NCI-H187 treated with DMSO at 0.1 percent for 48 hours (cell line): ENCODE measurements around the gene FOXM1.
"Not testable (repeated sequence)": the region's sequence is repeated elsewhere in the genome, so short reads cannot be mapped to it uniquely, and the experiment has no call there.

Experiments
- DNase-seq: peaks from one replicate; lab custom pipeline; 2025; lab: John Stamatoyannopoulos, UW

Gene FOXM1

GRCh38 chr12:2879853-2880252 lies 2.9 kb upstream of the FOXM1 start:
- no peak for DNase-seq

GRCh38 chr12:2877953-2878732 lies 1.2 kb upstream of the FOXM1 start:
- DNase-seq: peak; percentile 76

DNA sequence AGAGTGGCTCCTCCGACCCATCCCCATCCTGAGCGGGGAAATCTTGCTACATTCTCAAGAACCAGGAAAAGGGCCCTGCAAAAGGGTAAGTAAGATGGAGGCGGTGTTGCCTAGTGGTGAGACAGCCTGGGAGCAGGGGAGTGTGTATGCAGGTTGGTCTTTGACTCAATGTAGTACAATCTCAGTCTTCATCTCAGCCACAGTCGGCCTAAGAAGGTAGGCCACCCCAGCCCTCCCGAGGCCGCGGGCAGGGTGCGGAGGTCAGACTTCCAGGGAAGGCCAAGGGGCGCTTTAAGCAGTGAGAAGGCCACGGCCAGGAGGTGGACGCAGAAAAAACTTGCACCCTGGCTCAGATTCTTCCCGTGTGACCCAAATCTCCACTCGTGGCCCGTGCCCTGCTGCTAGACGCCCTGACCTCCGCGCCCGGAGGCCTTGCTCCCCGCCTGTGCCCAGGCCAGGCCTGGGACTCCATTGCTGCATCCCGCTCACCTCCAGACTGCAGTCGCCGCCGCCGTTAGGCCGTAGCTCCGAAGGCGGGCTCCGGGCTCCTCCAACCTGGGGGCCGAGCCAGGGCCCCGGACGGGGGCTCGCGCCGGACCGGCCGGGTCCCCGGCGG lies 435 bp downstream of the FOXM1 start:
- DNase-seq: no peak

DNA sequence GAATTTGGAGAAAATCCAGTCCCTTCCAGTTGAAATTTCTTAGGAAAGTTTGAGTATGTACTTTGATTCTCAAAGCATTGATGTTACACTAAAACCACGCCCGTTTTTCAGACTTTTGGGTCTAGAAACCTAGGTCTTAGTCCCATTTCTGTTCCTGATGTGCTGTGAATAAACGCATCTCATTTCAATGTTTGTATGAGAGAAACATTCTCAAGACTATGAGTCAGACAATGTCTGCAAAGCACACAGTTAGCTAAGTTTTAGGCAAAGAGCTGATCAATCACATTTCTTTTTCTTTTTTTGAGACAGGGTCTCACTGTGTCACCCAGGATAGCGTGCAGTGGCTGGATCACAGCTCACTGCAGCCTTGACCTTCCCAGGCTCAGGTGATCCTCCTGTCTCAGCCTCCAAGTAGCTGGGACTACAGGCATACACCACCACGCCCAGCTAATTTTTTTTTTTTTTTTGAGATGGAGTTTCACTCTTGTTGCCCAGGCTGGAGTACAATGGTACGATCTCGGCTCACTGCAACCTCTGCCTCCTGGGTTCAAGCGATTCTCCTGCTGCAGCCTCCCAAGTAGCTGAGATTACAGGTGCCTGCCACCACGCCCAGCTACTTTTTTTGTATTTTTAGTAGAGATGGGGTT lies 7.9 kb downstream of the FOXM1 start:
- DNase-seq: not testable (repeated sequence)

DNA sequence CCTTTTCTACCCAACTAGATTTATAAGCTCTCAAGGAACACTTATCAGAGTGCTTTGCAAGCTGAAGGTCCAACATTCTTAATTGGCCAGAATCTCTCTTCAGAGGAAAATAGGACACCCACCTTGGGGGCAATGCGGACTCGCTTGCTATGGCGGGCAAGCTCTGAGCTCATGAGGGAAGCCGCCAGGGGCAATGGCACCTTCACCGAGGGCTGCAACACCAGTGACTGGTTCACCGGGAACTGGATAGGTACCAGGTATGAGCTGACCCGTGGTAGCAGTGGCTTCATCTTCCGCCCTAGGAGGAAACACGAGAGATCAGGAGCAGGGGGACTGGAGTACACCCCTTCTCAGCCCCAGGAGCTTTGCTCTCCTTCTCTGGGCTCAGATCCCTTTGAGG lies 12.8 kb downstream of the FOXM1 start:
- no peak for DNase-seq

DNA sequence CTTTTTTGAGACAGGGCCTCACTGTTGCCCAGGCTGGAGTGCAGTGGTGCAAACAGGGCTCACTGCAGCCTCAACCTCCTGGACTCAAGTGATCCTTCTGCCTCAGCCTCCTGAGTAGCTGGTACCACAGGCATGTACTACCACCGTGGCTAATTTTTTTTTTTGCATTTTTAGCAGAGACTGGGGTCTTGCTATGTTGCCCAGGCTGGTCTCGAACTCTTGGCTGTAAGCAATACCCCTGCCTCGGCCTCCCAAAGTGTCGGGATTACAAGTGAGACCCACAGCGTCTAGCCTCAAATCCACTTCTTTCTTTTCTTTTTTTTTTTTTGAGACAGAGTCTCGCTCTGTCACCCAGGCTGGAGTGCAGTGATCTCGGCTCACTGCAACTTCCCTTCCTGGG lies 13.6 kb downstream of the FOXM1 start:
- not testable (repeated sequence) for DNase-seq

DNA sequence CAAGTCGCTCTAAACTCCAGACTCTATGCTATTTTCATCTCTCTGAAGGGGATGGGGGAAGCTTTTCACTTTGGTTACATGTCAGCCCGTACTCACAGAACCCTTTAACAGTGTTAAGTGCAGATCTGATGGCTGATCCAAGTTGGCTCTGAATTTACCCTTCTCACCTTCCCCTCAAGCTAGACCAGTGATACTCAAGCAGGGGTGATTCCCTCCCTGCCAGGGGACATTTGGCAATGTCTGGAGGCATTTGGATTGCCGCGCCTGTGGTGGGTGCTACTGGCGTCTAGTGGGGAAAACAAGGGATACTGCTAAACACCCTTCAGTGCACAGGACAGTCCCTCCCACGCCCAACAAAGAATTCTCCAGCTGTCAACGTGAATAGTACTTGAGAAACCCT lies 14.1 kb downstream of the FOXM1 start:
- no peak for DNase-seq

- DNase-seq: no peak
Measured at GRCh38 chr12:2860170-2860569, 16.8 kb downstream of the FOXM1 start.

GRCh38 chr12:2858944-2859421 lies 18.0 kb downstream of the FOXM1 start:
- DNase-seq: no peak

DNA sequence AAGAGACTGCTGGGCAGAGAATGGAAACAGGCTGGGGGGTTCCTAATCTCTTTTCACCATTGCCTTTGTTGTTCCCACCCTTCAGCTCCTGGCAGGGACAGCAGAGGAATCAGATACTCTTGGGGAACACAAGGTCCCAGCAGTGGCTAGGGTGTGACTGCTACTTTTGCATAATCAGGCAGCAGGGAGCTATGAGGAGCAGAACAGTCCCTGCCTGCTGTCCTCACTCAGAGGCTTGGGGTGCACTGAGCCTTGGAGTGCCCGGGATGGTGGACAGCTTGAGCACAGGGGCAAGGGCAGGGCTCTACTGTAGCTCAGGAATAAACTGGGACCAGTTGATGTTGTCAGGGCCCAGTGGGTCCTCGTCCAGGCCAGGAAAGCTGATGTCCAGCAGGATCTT lies 18.6 kb downstream of the FOXM1 start:
- no peak for DNase-seq

- DNase-seq: no peak
Measured at GRCh38 chr12:2857576-2857975, 19.4 kb downstream of the FOXM1 start.

DNA sequence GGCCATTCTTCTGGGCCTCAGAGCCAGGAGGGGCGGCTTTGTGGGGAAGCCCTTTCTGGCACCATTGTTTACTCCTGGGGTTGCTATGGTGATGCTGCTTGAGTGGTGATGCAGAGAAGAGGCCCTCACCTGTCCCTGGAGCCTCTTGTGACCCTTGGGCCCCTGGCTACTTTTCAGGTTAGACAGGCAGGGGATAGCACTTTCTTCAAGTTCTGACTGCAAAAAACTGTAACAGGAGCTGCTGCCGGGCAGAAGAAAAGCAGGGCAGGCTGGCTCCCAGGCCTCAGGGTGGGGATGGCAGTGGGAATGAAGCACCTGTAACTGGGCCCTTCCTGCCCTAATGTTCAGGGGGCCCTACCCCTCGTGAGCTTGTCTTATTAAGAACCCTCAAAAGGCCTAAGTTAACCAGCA lies 19.9 kb downstream of the FOXM1 start, which contains the start of gene TEX52:
Gene TEX52 (minus strand): TSS at position 19 of the 411 bp plus-strand sequence. CDS start 13 bp downstream, at position 6.
- DNase-seq: no peak

DNA sequence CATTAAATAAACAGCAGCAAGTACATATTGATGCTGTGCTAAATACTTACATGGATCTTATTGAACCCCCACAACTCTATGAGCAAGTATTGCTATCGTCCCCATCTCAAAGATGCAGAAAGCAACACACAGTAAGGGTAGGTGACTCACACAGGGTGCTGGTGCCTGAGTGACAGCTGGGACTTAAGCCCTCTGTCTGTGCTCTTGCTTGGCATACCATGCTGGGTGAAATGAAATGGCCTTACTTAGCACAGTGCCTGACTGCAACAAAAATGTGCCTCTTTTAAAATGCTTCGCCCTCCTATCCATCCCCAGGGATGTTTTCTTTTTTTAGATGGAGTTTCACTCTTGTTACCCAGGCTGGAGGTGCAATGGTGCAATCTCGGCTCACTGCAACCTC lies 20.9 kb downstream of the FOXM1 start:
- DNase-seq: no peak

DNA sequence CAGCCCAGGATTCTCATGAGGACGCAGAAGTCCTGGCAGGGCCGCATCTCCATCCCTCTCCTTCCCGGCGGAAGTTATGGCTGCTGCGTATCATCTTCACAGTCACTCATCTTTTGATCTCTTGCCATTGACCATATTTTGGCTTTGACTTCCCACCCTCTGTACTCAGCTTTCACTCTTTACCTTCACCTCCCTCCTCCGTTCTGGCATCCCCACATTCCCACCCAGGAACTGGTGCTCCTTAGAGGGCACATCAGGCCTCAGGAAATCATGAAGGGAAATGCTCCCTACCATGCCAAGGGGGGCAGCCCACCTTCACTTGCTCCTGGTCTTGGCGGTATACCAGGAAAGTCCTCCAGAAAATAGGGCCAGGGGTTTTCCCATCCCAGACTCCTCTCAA lies 21.4 kb downstream of the FOXM1 start:
- DNase-seq: no peak

GRCh38 chr12:2854669-2855453 lies 22.1 kb downstream of the FOXM1 start:
- DNase-seq: no peak

GRCh38 chr12:2853626-2854025 lies 23.3 kb downstream of the FOXM1 start:
- no peak for DNase-seq

- no peak for DNase-seq
Measured at GRCh38 chr12:2851931-2852330, 25.0 kb downstream of the FOXM1 start.

- DNase-seq: no peak
Measured at GRCh38 chr12:2845280-2845679, 31.7 kb downstream of the FOXM1 start.

DNA sequence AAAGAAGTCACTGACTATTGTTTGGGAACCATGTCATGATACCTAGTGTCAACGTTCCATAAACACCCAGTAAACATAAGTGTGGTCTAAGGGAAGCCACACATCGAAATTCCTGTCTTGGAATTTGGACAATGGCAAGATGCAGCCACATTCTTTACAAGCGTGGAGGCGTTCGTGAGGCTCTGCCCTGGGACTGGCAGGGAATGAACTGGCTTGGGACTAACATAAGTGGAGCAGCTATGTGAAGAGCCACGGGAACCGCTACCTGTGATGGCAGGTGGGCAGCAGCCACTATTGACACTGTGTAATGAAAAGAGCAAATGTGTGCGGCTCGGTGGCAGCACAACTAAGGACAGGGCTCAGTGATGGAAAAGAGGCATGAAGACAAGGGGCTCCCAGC lies 32.2 kb downstream of the FOXM1 start:
- no peak for DNase-seq

DNA sequence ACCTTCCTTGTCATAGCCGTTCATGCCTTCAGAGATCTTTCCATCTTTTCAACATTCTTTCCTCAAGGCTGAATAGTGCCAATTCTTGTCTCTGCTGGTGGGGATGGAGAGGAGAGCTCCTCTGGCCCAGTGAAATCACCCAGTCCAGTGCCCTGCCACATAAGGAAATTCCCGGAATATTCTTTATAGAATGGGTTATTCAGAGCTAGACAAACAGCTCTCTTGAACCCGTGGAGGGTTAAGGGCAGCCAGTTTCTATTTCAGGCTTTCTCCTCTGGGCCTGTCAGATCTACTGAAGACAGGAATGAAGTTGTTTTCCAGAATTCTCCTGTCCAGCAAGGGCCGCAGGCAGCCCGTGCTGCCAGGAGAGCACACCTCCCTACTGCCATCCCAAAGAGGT lies 34.0 kb downstream of the FOXM1 start:
- DNase-seq: no peak

DNA sequence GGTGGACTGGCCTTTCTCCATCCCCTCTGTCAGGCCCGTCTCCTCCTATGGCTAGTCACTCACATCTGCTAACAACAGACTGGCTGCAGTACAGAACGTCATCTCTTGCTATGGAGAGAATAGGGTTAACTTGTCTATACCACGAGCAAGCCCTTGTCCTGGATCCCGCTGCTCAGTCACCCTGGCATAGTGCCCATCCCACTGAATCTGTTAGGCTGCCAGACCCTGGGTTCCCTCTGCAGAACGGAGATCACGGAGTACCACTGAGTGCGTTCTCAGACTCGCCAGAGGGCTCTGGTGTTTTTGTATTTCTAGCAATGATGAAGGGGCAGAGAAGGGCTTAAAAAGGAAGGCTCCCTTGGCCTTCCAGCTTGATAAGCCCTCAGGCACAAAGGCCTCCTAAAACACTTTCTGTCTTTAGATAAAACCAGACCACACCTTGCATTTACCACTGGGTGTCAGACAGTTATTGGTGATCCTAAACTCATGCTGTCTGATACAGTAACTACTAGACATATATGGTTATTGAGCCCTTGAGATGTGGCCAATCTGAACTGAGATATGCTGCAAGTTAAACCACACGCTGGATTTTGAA lies 35.8 kb downstream of the FOXM1 start:
- DNase-seq: no peak

DNA sequence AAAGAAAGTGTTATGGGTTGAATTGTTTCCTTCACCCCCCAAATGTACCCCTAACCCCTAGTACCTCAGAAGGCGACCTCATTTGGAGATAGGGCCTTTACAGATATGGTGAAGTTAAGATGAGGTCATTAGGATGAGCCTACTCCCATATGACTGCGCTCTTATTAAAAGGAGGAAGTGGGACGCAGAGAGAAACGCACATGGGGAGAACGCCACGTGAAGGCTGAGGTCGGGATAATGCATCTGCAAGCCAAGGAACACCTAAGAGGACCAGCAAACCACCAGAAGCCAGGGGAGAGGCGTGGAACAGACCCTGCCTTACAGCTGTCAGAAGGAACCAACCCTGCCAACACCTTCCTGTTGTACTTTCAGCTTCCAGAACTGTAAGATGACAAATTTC lies 40.4 kb downstream of the FOXM1 start:
- no peak for DNase-seq
